HG03442 (cell line): ENCODE results near the gene AFAP1L1.

Experiments used
- ATAC-seq: cut with Tn5 transposase; IDR thresholded peaks from one replicate; pipeline ENCODE4 v1.9.1; 2021; ENCODE audit warnings: mild to moderate bottlenecking, moderate library complexity; ENCODE audit not compliant: unreplicated experiment

AFAP1L1 gene

DNA sequence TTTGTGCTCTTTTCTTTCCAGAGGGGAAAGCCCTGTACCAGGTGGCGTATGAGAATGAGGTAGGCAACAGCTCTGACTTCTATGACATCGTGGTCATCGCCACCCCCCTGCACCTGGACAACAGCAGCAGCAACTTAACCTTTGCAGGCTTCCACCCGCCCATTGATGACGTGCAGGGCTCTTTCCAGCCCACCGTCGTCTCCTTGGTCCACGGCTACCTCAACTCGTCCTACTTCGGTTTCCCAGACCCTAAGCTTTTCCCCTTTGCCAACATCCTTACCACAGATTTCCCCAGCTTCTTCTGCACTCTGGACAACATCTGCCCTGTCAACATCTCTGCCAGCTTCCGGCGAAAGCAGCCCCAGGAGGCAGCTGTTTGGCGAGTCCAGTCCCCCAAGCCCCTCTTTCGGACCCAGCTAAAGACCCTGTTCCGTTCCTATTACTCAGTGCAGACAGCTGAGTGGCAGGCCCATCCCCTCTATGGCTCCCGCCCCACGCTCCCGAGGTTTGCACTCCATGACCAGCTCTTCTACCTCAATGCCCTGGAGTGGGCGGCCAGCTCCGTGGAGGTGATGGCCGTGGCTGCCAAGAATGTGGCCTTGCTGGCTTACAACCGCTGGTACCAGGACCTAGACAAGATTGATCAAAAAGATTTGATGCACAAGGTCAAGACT lies 96.5 kb downstream of the AFAP1L1 start:
- ATAC-seq: no peak

DNA sequence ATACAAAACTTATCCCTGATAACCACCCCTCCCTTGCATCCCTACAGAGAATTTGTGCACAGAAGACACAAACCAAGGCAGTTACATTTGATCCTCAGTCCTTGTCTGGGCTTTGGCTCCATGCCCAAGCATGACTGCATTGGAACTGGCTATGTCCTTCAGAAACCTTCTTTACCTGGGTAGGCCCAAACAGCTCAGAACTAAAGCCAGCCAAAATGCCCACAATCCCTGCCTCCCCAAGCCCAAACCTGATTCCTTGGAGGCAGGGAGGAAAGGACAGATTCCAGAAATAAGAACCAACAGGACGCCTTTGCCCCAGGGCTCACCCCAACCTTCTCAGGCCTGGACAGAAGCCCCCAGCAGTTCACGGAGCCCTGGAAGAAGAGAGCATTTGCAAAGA lies 99.2 kb downstream of the AFAP1L1 start:
- no peak for ATAC-seq

DNA sequence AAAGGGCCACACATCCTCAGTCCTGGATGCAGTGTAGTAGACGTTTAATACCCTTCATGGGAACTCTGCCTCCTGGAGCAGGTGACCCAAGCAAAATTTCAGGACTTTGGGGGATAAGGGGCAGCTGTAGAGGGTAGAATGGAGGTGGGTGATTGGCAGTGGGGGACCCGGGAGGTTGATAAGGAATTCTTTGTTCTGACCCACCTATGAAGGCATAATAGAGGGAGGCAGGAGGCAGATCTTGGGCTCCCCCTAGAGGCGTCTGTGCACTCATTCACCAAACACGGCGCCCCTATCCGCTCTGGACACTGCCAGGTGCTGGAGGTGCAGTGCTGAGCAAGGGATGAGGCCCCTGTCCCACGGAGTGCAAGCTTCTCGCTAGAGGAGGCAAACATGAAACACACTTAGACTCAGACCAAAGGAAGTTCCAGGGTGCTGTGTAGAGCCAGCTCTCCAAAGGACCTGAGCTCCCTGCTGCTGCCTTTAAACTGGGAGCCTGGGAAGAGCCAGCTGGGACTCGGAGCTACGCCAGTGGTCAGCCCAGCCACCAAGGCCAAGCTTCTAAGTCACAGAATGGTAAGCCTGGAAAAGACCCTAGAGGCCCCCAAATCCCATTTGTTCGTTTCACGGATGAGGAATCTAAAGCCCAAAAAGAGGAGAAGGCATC lies 99.8 kb downstream of the AFAP1L1 start:
- ATAC-seq: peak; percentile 89

DNA sequence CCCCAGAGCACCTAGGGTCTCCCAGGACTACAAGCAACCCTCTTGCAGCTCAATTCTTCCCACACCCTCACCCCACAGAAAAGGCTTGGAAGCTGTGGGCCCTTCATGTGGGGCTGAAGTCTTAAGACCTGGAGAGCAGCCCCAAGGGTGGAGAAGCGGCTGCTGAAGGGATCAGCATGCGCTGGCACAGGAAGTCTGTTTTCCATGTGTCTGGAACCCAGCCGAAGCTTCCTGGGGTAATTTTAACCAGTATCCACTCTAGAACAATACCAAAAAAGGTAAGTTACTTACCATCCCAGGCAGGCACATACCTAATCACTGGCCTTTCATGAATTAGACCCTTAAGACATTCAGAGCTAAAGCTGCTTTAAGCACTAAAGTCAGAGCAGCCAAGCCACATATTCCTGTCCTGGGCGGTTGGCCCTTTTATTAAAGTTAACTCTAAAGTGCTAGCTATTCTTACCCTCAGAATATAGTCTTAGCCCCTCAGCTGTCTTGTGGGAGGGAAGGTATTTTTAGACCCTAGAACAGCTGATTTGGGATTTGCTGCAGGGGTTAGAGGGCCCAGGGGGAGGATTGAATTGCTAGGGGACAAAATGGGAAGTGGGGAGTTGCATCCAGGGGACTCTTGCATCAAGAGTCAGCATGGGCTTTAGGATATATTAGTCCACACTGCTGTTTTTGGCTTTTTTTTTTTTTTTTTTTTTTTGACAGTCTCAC lies 100.6 kb downstream of the AFAP1L1 start:
- no peak for ATAC-seq

DNA sequence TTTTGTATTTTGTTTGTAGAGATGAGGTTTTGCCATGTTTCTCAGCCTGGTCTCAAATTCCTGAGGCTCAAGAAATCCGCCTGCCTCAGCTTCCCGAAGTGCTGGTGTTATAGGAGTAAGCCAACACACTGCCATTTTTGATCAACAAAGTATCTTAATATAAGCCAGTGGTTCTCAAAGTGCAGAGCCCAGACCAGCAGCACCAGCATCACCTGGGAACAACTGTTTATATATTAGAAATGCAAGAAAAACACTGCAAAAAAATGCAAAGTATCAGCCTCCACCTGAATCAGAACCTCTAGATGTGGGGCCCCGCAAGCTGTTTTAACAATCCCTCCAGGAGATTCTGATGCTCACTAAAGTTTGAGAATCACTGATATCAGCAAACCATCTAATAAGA lies 101.3 kb downstream of the AFAP1L1 start:
- ATAC-seq: no peak

DNA sequence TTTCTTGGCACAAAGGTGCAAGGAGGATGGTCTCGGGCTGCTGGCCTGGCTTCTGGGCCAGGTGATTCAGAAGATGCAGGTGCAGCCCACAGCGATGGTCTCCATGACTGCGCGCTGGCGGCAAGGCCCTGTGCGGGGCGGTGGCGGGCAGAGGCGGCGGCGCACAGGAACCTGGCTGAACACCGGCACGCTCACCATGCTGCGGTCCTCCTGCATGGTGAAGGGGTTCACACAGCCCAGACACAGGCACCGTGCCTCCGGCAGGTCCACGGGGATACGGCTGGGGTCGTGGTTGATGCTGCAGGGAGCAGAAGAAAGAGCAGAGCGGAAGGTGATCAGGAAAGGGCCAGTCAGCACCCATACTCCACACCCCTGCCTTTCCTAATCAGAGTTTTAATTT lies 102.6 kb downstream of the AFAP1L1 start:
- ATAC-seq: no peak

DNA sequence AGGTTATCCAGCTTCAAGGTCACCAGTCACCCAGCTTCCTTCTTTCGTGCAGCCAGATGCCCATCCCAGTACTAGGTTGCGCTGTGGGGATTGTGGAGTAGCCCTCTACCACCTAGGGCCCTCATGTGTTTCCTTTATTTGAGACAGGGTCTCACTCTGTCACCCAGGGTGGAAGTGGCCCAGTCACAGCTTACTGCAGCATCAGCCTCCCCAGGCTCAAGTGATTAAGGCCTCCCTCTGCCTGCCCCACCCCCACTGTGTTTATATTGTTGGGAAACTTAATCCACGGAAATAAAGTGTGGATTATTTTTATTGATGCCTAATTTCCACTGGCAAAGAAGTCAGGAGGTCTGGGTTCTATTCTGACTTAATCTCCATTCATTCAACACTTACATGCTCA lies 103.1 kb downstream of the AFAP1L1 start:
- ATAC-seq: no peak

DNA sequence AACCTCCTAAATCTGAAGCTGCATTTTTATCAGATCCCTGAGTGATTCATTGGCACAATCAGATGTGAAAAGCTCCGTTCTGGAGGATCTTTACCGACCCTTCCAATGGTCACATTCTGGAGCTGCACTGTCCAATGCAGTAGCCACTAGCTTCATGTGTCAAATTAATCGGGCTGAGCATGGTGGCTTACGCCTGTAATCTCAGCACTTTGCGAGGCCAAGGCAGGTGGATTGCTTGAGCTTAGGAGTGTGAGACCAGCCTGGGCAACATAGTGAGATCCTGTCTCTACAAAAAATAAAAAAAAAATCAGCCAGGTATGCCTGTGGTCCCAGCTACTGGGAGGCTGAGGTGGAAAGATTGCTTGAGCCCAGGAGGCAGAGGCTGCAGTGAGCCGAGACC lies 103.8 kb downstream of the AFAP1L1 start:
- ATAC-seq: no peak

DNA sequence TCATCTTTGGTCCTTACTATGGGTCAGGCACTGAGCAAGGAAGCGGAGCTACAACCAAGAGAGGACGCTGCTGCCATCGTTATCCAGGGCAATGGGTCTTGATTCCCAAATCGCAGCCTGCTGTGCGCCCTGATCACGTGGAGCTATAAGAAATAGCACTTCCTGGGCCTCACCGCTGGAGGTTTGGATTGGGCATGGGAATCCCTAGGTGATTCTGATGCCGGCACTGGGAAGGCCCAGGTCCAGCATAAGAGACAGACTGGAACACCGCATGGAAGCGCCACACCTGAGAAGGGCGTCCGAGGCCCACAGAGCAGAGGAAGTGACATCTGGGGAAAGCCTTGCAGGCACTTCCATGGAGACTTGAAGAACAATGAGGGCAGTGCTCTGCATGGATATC lies 104.4 kb downstream of the AFAP1L1 start:
- ATAC-seq: no peak

DNA sequence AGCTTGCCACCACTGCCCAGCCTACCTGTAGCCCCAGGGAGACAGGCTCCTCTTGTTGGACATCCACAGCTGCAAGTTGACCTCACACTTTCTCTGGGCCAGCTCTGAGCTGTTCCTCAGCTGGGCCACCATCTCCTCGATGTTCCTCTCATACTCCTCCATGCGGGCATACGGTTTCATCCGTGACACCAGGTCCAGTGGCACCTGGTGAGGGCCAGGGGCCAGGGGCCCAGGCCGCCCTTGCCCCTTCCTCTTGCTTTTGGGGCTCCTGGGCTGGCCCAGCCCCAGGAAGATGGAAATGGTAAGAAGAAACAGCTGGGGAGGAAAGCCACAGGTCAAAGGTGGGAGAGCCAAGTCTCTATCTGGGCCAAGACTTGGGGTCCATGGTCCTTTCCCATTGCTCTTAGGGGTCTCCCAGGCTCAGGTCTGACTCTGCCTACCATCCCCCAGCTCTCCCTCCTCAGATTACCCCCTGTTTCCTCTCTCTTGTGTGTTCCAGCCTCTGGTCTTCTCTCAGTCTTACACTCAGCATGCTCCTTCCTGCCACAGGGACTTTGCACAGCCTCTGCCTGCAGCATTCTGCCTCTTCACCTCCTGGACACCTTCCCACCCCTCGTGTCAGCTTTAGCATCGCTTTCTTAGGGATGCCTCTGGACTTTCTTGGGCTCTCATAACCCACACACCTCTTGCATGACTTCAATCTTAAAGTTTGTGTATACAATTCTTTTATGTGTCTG lies 105.2 kb downstream of the AFAP1L1 start:
- no peak for ATAC-seq

DNA sequence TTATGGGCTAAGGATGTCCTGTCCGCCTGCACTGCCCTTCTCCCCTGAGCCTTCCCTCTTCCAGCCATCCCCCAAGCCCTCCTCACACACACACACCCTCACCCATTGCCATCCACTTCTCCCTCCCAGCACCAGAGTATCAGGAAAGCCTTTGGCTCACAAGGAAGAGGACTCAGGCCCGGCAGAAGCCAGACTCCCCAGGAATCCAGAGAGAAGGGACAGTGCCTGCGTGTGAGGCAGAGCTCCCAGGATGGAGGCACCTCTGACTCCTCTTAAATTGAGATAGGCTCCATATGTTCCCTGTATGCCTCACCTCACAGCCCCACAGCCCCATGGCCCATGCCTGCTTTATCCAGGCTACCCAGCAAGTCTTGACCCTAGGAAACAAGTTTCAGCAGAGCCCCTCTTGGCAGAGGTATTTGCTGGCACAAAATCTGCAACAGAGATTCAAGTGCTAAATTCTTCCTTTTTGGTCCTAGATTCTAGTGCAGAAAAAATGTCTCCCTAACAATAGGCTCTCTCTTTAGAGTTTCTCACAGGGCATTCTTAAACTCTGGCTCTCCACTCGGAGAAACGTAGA lies 106.7 kb downstream of the AFAP1L1 start:
- ATAC-seq: no peak

DNA sequence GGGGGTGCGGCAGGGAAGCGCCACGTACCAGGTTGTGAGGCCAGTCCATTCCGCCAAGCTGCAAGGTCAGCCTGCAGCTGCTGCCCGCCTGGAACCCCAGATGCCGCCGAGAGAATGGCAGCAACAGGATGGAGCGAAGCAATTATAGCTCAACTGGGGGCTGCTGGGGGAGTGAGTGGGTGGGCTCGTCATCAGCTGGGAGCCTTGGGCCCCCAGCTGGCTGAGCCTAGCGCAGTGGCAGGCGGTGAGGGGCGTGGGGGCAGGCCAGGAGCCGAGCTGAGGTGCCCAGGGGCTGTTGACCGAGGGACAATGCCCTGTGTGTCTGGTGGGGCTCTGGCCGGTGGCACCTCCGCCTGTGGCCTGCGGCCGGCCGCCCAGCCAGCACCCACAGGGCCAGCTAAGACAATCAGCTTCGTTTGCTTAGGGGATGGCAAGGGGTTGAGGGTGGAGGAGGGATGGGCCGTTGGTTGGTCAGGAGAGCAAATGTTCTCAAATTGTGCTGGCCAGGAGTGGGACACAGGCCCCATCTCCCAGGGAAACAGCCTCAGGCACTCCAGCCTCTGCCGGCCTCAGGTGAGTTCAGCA lies 107.6 kb downstream of the AFAP1L1 start, which contains the start of gene IL17B:
Gene IL17B (minus strand): TSS at position 116 of the 585 bp plus-strand sequence. CDS start 67 bp downstream, at position 49.
- no peak for ATAC-seq

DNA sequence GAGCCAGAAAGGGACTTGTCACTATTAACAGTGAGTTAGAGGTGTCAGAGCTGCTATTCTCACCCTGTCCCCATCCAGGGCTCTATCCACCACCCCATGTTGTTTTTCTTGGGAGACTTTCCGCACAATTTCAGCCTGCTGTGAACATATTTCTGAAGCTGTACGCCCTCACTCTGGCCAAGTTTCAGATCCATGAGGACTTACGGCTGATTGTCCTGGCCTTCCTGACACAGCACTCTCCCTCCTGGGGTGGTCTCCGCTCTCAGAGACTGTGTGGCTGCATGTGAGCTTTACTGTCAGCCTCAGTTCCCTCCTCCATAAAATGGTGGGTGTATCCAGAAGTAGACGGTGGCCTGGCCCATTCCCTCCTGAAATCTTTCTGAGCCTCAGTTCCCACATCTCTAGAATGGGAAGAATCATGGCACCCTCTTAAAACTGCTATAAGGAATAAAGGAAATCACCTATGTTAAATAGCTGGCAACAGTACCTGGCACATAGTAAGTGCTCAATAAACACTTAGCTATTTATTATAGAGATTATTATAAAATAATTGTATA lies 108.2 kb downstream of the AFAP1L1 start:
- ATAC-seq: no peak

DNA sequence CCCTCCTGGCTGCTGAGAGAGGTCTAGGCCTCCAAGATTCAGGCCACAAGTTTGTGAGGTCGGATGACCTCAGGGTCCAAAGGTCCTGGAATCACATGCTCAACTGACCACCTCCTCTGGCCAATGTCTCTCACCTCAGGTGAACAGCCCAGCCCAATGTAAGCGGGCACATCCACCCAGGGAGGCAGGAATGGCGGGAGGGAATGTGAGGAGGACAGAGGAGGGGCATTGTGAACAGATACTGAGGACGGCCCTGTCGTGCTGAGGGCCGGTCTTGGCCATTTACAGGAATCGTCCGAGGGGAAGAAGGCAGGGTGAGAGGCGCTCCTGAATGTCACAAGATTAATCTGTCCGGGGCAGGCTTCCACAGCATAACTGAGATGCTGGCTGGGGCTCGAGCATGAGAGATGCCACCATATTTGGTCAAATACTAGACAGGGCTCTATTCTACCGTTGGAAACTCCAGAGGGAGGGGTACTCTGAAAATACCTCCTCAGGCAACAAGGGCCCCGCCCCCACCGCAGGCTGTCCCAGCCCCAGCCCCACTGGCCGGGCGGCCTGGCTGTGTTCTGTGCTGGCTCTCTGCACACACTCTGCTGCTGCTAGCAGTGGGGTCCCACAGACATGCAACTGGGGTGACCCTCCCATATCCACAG lies 108.9 kb downstream of the AFAP1L1 start:
- no peak for ATAC-seq

DNA sequence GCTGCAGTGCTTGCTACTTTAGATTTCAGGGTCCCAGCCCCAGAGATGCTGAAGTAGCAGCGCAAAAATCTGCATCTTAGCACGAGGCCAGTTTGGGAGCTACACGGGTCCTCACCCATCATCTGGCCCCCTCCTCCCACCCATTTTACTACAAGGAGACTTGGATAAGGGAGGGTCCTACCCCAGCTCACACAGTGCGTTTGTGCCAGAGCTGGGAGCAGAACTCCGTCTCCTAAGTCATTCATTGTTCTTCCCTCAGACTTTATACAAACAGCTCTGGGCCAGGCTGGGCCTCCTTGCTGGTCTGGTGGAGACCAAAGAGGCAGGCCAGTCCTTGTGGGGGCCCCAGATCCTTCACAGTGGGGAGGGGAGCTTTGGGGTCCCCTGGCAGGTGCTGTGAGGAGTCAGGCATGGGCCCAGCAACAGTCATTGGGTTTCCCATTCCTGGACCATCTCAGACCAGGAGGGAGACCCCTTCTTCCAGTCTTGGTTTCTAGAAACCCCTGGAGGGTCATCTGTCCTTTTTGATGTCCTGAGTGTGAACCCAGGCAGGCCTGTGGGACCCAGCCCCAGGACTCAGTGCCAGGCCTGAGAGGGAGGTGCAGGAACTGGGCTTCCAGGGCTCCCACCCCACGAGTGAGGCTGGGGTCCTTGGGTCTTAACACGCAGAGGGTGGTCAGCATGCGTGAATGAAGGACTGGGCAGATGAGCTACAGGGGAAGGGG lies 109.8 kb downstream of the AFAP1L1 start:
- peak; percentile 27 for ATAC-seq

DNA sequence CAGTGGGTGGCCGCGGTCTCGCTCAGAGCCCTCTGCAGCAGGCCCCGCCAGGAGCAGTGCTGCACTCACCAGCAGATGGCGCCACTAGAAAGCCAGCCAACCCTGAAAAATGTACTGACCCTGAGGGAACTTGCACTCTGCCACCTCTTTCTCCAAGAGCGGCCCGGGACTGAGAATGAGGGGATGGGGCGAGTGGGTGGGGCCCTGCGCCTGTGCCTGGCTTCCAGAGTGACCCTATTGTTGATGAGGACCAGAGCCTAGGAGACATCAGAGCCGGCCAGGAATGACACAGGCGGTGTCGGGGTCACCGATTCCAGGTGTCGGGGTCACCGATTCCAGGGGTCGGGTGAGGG lies 110.3 kb downstream of the AFAP1L1 start:
- ATAC-seq: peak; percentile 78

DNA sequence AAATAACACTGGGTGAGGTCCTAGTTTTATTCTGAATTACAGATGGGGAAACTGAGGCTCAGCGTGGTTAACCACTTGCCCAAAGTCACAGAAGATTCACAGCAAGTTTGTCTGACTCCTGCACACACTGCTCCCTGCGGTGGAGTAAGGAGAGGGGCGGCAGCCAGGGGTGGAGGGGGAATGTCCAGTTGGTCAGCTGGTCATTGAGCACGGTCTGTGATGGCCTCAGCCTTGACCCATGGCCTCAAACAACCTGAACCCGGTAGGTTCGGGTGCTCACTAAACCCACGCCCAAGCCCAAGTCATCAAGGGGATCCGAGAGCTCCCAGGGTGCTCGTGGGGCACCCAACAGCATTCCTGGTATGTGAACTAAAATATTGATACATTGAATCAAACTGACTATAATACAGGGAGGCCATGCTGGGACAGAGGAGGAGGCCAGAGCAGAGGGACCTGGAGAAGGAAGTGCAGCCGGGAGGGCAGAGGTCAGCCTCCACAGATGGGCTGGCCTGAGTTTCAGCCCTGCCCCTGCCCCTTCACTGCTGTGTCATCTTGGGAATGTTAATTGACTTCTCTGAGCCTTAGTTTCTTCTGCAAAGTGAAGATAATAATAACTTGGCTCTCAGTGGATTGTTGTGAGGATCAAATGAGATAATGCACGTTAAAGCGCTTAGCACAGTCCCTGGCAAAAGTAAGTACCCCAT lies 111.0 kb downstream of the AFAP1L1 start:
- no peak for ATAC-seq

DNA sequence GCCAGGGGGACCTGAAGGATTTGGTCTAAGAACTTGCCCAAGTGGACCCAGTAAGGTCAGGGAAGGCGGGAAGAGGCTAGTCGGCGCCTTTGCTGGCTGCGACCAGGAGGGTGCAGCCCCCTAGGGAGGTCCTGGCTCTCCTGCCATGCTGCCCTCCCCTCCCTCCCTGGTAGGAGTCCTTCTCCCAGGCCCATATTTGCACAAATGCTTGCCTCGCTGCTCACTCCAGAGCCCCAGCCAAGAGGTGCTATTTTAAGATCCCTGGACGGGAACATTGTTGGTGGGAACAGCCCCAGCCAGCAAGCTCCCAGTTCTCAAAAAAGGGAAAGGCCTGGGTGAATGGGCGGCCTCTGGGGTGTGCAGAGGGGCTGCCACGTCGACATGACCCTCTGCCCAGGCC lies 111.7 kb downstream of the AFAP1L1 start:
- no peak for ATAC-seq

DNA sequence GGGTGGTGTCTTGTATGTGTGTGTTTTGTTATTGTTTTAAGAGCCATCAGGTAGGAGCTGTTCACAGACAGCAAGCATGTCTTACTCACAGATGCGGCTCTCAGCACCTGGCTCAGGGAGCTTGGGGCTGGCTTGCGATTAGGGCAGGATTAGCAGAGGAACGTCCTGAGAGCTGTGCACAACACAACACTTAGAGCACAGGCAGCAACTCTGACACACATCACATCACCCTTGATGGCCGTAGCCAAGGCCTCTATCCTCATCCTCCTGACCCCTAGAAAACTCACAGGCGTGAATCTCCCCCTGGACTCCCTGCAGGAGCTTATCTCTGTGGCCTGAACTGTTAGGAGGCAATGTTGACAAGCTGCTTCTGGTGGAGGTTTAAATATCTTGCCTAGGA lies 114.5 kb downstream of the AFAP1L1 start:
- no peak for ATAC-seq
